ENCODE measurements around the gene KCNMB3.

Gene KCNMB3

GRCh38 chr3:179297971-179298725 lies 47.2 kb upstream of the KCNMB3 start:
- no peak overlapping the region for H3K27ac ChIP-seq (replicated peaks)
- no peaks in the 10 kb centered on the region for H3K27me3 ChIP-seq (ENCODE audit: insufficient read depth, poor library complexity, severe bottlenecking)
- H3K4me3 ChIP-seq (replicated peaks; ENCODE audit: insufficient read depth, low read length): no peak overlapping the region
- TF ChIP-seq GABPA (IDR thresholded peaks at IDR 0.05; ENCODE audit: low read depth) (no peak), SPI1 (IDR thresholded peaks at IDR 0.05; ENCODE audit: borderline replicate concordance, low read depth) (no peak), POLR2AphosphoS5 (IDR thresholded peaks at IDR 0.05; ENCODE audit: low read depth) (no peak)
- TF ChIP-seq, protein P1, sequence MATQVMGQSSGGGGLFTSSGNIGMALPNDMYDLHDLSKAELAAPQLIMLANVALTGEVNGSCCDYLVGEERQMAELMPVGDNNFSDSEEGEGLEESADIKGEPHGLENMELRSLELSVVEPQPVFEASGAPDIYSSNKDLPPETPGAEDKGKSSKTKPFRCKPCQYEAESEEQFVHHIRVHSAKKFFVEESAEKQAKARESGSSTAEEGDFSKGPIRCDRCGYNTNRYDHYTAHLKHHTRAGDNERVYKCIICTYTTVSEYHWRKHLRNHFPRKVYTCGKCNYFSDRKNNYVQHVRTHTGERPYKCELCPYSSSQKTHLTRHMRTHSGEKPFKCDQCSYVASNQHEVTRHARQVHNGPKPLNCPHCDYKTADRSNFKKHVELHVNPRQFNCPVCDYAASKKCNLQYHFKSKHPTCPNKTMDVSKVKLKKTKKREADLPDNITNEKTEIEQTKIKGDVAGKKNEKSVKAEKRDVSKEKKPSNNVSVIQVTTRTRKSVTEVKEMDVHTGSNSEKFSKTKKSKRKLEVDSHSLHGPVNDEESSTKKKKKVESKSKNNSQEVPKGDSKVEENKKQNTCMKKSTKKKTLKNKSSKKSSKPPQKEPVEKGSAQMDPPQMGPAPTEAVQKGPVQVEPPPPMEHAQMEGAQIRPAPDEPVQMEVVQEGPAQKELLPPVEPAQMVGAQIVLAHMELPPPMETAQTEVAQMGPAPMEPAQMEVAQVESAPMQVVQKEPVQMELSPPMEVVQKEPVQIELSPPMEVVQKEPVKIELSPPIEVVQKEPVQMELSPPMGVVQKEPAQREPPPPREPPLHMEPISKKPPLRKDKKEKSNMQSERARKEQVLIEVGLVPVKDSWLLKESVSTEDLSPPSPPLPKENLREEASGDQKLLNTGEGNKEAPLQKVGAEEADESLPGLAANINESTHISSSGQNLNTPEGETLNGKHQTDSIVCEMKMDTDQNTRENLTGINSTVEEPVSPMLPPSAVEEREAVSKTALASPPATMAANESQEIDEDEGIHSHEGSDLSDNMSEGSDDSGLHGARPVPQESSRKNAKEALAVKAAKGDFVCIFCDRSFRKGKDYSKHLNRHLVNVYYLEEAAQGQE (IDR thresholded peaks at IDR 0.05; ENCODE audit: insufficient replicate concordance, low read depth): no peak
- TF ChIP-seq, protein P2, sequence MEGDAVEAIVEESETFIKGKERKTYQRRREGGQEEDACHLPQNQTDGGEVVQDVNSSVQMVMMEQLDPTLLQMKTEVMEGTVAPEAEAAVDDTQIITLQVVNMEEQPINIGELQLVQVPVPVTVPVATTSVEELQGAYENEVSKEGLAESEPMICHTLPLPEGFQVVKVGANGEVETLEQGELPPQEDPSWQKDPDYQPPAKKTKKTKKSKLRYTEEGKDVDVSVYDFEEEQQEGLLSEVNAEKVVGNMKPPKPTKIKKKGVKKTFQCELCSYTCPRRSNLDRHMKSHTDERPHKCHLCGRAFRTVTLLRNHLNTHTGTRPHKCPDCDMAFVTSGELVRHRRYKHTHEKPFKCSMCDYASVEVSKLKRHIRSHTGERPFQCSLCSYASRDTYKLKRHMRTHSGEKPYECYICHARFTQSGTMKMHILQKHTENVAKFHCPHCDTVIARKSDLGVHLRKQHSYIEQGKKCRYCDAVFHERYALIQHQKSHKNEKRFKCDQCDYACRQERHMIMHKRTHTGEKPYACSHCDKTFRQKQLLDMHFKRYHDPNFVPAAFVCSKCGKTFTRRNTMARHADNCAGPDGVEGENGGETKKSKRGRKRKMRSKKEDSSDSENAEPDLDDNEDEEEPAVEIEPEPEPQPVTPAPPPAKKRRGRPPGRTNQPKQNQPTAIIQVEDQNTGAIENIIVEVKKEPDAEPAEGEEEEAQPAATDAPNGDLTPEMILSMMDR (IDR thresholded peaks at IDR 0.05; ENCODE audit: insufficient read depth, low read length): no peak
- DNase-seq (ENCODE audit: low read depth in 1 of 2, low spot score in 1 of 2): no peak

- TF ChIP-seq, protein P2 (IDR thresholded peaks at IDR 0.05; ENCODE audit: insufficient read depth, low read length): no peak
- TF ChIP-seq POLR2AphosphoS5 (IDR thresholded peaks at IDR 0.05; ENCODE audit: low read depth) (no peak), GABPA (IDR thresholded peaks at IDR 0.05; ENCODE audit: low read depth) (no peak), SPI1 (IDR thresholded peaks at IDR 0.05; ENCODE audit: borderline replicate concordance, low read depth) (no peak)
- TF ChIP-seq, protein P1 (IDR thresholded peaks at IDR 0.05; ENCODE audit: insufficient replicate concordance, low read depth): no peak
- no peak for DNase-seq (ENCODE audit: low read depth in 1 of 2, low spot score in 1 of 2)
- Histone ChIP-seq H3K27ac (replicated peaks) (no peak overlapping the region), H3K4me3 (replicated peaks; ENCODE audit: insufficient read depth, low read length) (no peak overlapping the region), H3K27me3 (ENCODE audit: insufficient read depth, poor library complexity, severe bottlenecking) (no peaks in the 10 kb centered on the region)
Measured at GRCh38 chr3:179292450-179292849, 41.5 kb upstream of the KCNMB3 start.

GRCh38 chr3:179289295-179289694 lies 38.4 kb upstream of the KCNMB3 start:
- DNase-seq (ENCODE audit: low read depth in 1 of 2, low spot score in 1 of 2): no peak
- TF ChIP-seq GABPA (IDR thresholded peaks at IDR 0.05; ENCODE audit: low read depth) (no peak), SPI1 (IDR thresholded peaks at IDR 0.05; ENCODE audit: borderline replicate concordance, low read depth) (no peak), POLR2AphosphoS5 (IDR thresholded peaks at IDR 0.05; ENCODE audit: low read depth) (no peak)
- TF ChIP-seq, protein P2 (IDR thresholded peaks at IDR 0.05; ENCODE audit: insufficient read depth, low read length): no peak
- TF ChIP-seq, protein P1 (IDR thresholded peaks at IDR 0.05; ENCODE audit: insufficient replicate concordance, low read depth): no peak
- H3K27me3 ChIP-seq (ENCODE audit: insufficient read depth, poor library complexity, severe bottlenecking): no peaks in the 10 kb centered on the region
- no peak overlapping the region for H3K27ac ChIP-seq (replicated peaks)
- no peak overlapping the region for H3K4me3 ChIP-seq (replicated peaks; ENCODE audit: insufficient read depth, low read length)

Measured in HL-60 (cell line).